GM12892 (cell line): Measurements from ENCODE around the gene PGBD5.

Experiments used
- POLR2A ChIP-seq: IDR thresholded peaks from 2 replicates; pipeline ENCODE4 v1.6.1; 2011; ENCODE audit warnings: low read depth, low read length, control low read depth
- POLR2AphosphoS5 ChIP-seq: IDR thresholded peaks from 2 replicates; pipeline ENCODE4 v1.6.1; 2011; ENCODE audit warnings: low read depth, low read length, control low read depth

GRCh38 chr1:230352537-230352936 lies 73.6 kb downstream of the PGBD5 start:
- TF ChIP-seq POLR2A: no peak
- TF ChIP-seq POLR2AphosphoS5: no peak
